IMR-90 (cell line): ENCODE measurements around the gene ALOX12B.

Source experiments
- BHLHE40 ChIP-seq: fragments of 150-350 bp; IDR thresholded peaks from 2 replicates; pipeline ENCODE4 v1.6.1; 2016; ENCODE audit warnings: mild to moderate bottlenecking, low read depth, low read length
- CEBPB ChIP-seq: IDR thresholded peaks from 2 replicates; pipeline ENCODE4 v1.6.1; 2012; ENCODE audit warnings: low read depth, low read length, improper control_type of control experiment
- ELK1 ChIP-seq: fragments of 150-350 bp; IDR thresholded peaks from 2 replicates; pipeline ENCODE4 v1.6.1; 2016; ENCODE audit warnings: low read depth, mild to moderate bottlenecking, low read length, moderate library complexity, borderline replicate concordance
- FOS ChIP-seq: fragments of 150-350 bp; IDR thresholded peaks from 2 replicates; pipeline ENCODE4 v1.6.1; 2016; ENCODE audit warnings: low read depth, low read length
- MAFK ChIP-seq: IDR thresholded peaks from 2 replicates; pipeline ENCODE4 v1.6.1; 2012; ENCODE audit warnings: low read depth, low read length, improper control_type of control experiment
- MAZ ChIP-seq: IDR thresholded peaks from 2 replicates; pipeline ENCODE4 v1.6.1; 2012; ENCODE audit warnings: low read depth, mild to moderate bottlenecking, low read length, improper control_type of control experiment, moderate library complexity, borderline replicate concordance
- MXI1 ChIP-seq: IDR thresholded peaks from 2 replicates; pipeline ENCODE4 v1.6.1; 2012; ENCODE audit warnings: low read depth, mild to moderate bottlenecking, low read length, moderate library complexity, borderline replicate concordance
- NFE2L2 ChIP-seq: fragments of 150-350 bp; IDR thresholded peaks from 2 replicates; pipeline ENCODE4 v1.6.1; 2016; ENCODE audit warnings: low read depth, mild to moderate bottlenecking, low read length
- POLR2A ChIP-seq: IDR thresholded peaks from 2 replicates; pipeline ENCODE4 v1.6.1; 2012; ENCODE audit warnings: mild to moderate bottlenecking, low read depth, low read length
- RAD21 ChIP-seq: IDR thresholded peaks from 2 replicates; pipeline ENCODE4 v1.6.1; 2012; ENCODE audit warnings: low read length, improper control_type of control experiment
- RFX5 ChIP-seq: IDR thresholded peaks from 2 replicates; pipeline ENCODE4 v1.8.0; 2012; ENCODE audit warnings: low read depth, mild to moderate bottlenecking, low read length, moderate library complexity
- SMC3 ChIP-seq: fragments of 150-350 bp; IDR thresholded peaks from 2 replicates; pipeline ENCODE4 v1.6.1; 2016; ENCODE audit warnings: low read depth, mild to moderate bottlenecking, antibody characterized with exemption, low read length, moderate library complexity
- USF2 ChIP-seq: fragments of 150-350 bp; IDR thresholded peaks from 2 replicates; pipeline ENCODE4 v1.6.1; 2017; ENCODE audit warnings: mild to moderate bottlenecking, antibody characterized with exemption, low read length, low read depth
- TF ChIP-seq, protein P1 (sequence below): conservative IDR thresholded peaks from 2 replicates; pipeline ENCODE4 v1.5.1; 2012; ENCODE audit warnings: mild to moderate bottlenecking, low read depth, low read length, improper control_type of control experiment

GRCh38 chr17:8100111-8100510 lies 12.6 kb upstream of the ALOX12B start:
- TF ChIP-seq POLR2A (no peak), MAFK (no peak), RFX5 (no peak), SMC3 (no peak), CEBPB (no peak), USF2 (no peak), FOS (no peak), RAD21 (no peak), BHLHE40 (no peak), MXI1 (no peak), NFE2L2 (no peak), MAZ (no peak), ELK1 (no peak)
- TF ChIP-seq, protein P1, sequence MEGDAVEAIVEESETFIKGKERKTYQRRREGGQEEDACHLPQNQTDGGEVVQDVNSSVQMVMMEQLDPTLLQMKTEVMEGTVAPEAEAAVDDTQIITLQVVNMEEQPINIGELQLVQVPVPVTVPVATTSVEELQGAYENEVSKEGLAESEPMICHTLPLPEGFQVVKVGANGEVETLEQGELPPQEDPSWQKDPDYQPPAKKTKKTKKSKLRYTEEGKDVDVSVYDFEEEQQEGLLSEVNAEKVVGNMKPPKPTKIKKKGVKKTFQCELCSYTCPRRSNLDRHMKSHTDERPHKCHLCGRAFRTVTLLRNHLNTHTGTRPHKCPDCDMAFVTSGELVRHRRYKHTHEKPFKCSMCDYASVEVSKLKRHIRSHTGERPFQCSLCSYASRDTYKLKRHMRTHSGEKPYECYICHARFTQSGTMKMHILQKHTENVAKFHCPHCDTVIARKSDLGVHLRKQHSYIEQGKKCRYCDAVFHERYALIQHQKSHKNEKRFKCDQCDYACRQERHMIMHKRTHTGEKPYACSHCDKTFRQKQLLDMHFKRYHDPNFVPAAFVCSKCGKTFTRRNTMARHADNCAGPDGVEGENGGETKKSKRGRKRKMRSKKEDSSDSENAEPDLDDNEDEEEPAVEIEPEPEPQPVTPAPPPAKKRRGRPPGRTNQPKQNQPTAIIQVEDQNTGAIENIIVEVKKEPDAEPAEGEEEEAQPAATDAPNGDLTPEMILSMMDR, result no peak
